ENCODE data around the gene NSFL1C.

DNA sequence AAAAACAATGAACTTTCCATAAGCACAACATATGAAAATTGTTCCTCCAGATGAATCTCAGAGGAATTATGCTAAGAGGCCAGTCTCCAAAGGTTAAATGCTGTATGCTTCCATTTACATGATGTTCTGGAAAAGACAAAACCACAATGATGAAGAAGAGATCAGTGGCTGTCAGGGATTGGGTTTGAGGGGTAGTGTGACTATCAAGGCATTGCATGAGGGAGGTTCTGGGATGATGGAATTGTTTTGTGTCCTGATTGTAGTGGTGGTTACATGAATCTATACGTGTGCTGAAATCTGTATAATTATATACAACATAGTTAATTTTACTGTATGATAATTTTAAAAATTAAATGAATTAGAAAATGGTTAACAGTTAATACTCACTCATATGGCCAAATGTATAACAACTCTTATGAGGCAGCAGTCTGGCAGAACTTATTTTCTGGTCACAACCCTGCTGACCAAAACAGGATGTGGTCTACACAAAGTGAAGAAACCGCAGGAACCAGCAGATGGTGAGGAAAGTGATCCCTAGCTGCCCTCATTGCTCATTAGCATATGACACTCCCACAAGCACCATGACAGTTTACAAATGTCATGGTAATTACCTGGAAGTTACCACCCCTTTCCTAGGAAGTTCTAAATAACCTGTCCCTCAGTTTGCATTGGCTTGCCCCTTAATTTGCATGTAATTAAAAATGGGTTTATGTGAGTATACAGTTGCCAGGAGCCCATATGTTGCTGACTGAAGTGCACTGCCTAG, 31.9 kb downstream of the NSFL1C start:
- TF ChIP-seq, protein P1, sequence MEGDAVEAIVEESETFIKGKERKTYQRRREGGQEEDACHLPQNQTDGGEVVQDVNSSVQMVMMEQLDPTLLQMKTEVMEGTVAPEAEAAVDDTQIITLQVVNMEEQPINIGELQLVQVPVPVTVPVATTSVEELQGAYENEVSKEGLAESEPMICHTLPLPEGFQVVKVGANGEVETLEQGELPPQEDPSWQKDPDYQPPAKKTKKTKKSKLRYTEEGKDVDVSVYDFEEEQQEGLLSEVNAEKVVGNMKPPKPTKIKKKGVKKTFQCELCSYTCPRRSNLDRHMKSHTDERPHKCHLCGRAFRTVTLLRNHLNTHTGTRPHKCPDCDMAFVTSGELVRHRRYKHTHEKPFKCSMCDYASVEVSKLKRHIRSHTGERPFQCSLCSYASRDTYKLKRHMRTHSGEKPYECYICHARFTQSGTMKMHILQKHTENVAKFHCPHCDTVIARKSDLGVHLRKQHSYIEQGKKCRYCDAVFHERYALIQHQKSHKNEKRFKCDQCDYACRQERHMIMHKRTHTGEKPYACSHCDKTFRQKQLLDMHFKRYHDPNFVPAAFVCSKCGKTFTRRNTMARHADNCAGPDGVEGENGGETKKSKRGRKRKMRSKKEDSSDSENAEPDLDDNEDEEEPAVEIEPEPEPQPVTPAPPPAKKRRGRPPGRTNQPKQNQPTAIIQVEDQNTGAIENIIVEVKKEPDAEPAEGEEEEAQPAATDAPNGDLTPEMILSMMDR (IDR thresholded peaks at IDR 0.05), result no peak
- TF ChIP-seq EP300 (IDR thresholded peaks at IDR 0.05) (no peak), POLR2A (IDR thresholded peaks at IDR 0.05; ENCODE audit: low read length) (no peak), RCOR1 (IDR thresholded peaks at IDR 0.05; ENCODE audit: low read depth, low read length) (no peak), FOXS1 (CRISPR knock-in tag; IDR thresholded peaks at IDR 0.05) (no peak), ZC3H11A (IDR thresholded peaks at IDR 0.05) (no peak), JUNB (IDR thresholded peaks at IDR 0.05) (no peak), MYC (IDR thresholded peaks at IDR 0.05; ENCODE audit: borderline replicate concordance, low read length) (no peak)

Data from A549 (cell line).